NCI-H2171 (cell line): ENCODE results near the gene BMP2K.
"Not testable (repeated sequence)": the region's sequence is repeated elsewhere in the genome, so short reads cannot be mapped to it uniquely, and the experiment has no call there.

Source experiments
- DNase-seq: peaks from one replicate; lab custom pipeline; 2025; lab: John Stamatoyannopoulos, UW

BMP2K gene

GRCh38 chr4:78864405-78865024, 88.4 kb downstream of the BMP2K start:
- peak; percentile 38 for DNase-seq

GRCh38 chr4:78865451-78865850, 89.3 kb downstream of the BMP2K start:
- no peak for DNase-seq

GRCh38 chr4:78868712-78869111, 92.6 kb downstream of the BMP2K start:
- not testable (repeated sequence) for DNase-seq

- no peak for DNase-seq
Observed at GRCh38 chr4:78870056-78870455, 93.9 kb downstream of the BMP2K start.

GRCh38 chr4:78876568-78877320, 100.6 kb downstream of the BMP2K start:
- no peak for DNase-seq

- no peak for DNase-seq
Observed at GRCh38 chr4:78878031-78878430, 101.9 kb downstream of the BMP2K start.

- no peak for DNase-seq
Observed at GRCh38 chr4:78880874-78881492, 104.8 kb downstream of the BMP2K start.

GRCh38 chr4:78885598-78885997, 109.4 kb downstream of the BMP2K start:
- no peak for DNase-seq

- DNase-seq = no peak
Observed at GRCh38 chr4:78889955-78890354, 113.8 kb downstream of the BMP2K start.

GRCh38 chr4:78899302-78899701, 123.2 kb downstream of the BMP2K start:
- DNase-seq = no peak

- DNase-seq = no peak
Observed at GRCh38 chr4:78901882-78902281, 125.7 kb downstream of the BMP2K start.

- DNase-seq = no peak
Observed at GRCh38 chr4:78902298-78902697, 126.1 kb downstream of the BMP2K start.

GRCh38 chr4:78904143-78904542, 128.0 kb downstream of the BMP2K start:
- no peak for DNase-seq

GRCh38 chr4:78907638-78908037, 131.5 kb downstream of the BMP2K start:
- DNase-seq = no peak

- DNase-seq = not testable (repeated sequence)
Observed at GRCh38 chr4:78908974-78909373, 132.8 kb downstream of the BMP2K start.

- no peak for DNase-seq
Observed at GRCh38 chr4:78910612-78911011, 134.5 kb downstream of the BMP2K start.

GRCh38 chr4:78922207-78922606, 146.1 kb downstream of the BMP2K start:
- no peak for DNase-seq

GRCh38 chr4:78923464-78924312, 147.5 kb downstream of the BMP2K start:
- DNase-seq = no peak

- DNase-seq = no peak
Observed at GRCh38 chr4:78926826-78927225, 150.7 kb downstream of the BMP2K start.

- no peak for DNase-seq
Observed at GRCh38 chr4:78928835-78929234, 152.7 kb downstream of the BMP2K start.

- DNase-seq = no peak
Observed at GRCh38 chr4:78930016-78930629, 154.0 kb downstream of the BMP2K start.

- DNase-seq = no peak
Observed at GRCh38 chr4:78936989-78937388, 160.8 kb downstream of the BMP2K start.
